ENCODE data around the gene TACR1.
"Not testable (repeated sequence)": the region's sequence is repeated elsewhere in the genome, so short reads cannot be mapped to it uniquely, and the experiment has no call there.

TACR1 gene

DNA sequence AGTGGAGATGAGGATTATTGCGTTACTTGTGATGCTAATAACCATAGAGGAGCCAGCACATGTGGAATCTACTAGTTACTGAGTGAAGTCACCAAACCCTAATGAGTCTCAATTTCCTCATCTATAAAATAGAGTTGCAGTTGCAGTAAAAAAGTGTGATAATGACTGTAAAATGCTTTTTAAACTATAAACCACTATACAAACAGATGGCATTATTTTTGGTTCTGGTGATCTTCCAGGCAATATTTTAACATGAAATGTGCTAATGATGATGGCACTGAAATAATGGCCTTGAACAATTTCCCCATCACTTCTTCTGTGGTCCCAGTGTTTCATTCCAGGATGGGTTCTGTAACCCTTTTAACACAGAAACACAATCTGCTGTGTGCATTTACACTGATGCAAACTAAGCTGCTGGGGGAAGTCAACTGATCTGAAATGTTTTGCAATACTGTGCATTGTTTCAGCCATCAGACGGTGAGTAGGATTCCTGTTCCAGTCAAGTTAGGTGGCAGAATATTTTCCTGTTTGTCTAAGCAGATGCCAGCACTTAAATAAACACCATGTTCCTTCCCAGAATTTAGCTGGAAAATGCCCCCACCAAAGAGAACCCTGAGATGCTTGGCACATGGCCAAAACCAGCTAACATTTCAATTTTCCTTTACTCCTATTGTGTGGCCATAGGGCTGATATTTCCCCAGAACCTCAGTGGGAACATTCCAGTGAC, 52.6 kb downstream of the TACR1 start:
- no peak for DNase-seq (ENCODE audit: low read depth in 2 of 3, low spot score in 2 of 3)

DNA sequence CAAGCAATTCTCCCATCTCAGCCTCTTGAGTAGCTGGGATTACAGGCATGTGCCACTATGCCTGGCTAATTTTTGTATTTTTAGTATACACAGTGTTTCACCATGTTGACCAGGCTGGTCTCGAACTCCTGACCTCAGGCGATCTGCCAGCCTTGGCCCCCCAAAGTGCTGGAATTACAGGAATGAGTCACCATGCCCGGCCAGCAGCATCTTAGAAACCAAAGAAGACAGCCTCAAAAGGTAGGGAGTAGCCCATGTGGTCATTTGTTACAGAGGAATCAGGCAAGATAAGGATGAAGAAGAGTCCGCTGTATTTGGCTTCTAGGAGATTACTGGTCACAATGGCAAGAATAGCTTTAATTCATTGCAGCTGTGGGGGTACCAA, 53.1 kb downstream of the TACR1 start:
- DNase-seq (ENCODE audit: low read depth in 2 of 3, low spot score in 2 of 3): not testable (repeated sequence)

DNA sequence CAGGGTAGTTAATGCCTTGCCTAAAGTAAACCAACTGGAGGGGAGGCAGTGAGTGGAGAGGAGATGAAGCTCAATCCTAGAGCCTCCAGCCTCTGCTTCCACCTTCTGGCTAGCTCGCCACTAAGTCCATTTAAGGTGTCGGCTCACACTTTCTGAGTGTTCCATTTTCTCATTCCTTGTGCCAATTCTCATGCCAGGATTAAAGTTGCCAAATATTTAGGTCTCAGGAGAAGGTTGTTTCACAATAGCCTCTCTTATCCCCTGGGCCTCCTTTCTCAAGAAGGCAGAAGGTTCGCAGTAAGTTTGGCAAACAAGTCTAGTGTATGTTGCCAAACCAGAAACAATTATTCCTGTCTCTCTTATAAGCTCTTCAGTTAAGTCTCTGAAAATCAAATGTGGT, 57.2 kb downstream of the TACR1 start:
- DNase-seq (ENCODE audit: low read depth in 2 of 3, low spot score in 2 of 3): no peak

DNA sequence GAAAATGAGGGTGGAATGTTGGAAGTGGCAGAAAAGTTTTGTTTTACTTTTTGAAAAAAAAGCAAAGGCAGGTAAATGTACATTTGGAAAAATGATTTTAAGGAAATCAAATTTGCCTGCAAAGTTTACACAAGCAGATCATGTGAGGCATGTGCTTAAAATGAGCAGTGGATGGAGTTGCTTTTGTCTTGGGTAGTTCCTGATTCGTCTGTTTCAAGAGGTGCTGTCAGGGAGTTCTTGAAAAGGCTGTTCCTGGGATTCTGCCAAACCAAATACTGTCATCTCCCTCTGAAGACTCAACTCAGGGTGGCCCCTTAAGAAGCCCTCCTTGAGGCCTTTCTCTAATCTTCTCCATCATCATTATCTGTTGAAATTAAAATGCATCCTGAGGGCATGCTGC, 59.0 kb downstream of the TACR1 start:
- DNase-seq (ENCODE audit: low read depth in 2 of 3, low spot score in 2 of 3): no peak

- DNase-seq (ENCODE audit: low read depth in 2 of 3, low spot score in 2 of 3): no peak
These were observed 60.1 kb downstream of the TACR1 start for GRCh38 chr2:75139171-75139570.

DNA sequence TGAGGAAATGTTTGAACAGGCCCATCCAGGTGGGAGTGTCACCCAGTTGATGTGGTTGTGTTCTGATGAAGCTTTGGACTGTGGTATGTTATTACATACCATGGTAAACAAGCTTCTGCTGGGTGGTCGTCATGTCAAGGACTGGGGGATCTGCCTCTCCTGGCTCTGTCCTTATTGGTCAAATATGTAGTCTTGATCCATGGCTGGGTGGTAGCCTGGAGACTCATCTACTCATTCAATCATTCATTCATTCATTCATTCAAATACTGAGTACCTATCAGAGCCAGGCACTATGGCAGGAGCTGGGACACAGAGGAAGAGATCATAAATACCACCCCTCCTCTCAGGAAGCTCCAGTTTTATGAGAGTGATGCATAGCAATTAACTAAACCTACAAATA, 60.8 kb downstream of the TACR1 start:
- DNase-seq (ENCODE audit: low read depth in 2 of 3, low spot score in 2 of 3): no peak

DNA sequence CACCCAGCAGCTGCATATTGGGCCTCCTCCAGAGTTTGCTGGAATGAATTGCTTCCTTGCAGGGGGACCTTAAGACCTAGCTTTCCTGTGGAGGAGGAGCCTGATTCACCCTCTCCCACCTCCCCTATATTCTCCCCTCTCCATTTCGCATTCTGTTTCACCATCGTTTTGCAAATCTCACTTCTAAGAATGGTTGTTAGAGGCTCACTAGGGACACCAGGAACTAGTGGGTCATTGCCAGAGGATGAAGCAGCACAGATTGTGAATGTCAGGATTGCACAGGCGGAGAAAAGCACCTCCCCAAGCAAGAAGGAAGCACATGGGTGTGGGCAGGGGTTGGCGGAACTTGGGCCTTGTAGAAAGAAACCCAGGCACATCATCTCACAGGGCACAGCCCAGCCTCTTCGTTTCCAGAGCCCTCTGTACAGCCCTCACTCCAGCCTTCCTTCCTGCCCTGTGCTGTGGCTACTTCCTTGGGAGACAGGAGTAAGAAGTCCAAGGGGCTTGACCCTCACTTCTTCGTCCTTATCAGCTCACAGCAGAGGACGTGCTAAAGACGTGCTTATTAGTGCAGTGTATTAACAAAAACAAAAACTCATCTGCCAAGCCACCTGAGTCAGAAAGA, 63.4 kb downstream of the TACR1 start:
- no peak for DNase-seq (ENCODE audit: low read depth in 2 of 3, low spot score in 2 of 3)

DNA sequence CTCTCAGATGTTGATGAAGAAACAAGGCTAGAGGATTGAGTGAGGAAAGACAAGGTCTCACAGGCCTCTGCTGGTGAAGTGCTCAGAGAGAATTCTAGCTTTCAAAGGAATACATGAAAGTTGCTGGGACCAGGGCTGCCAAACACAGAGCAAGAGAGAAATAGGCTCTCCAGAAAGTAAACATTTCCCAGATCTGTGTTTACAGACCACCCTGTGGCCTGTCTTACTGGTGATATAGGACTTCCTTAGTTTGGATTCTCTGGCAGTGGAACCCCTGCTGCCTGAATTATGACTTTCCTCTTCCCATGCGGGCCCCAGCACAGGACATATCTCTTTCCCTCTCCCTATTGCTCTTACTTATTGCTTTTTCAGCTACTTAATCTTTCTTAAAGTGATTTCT, 64.5 kb downstream of the TACR1 start:
- no peak for DNase-seq (ENCODE audit: low read depth in 2 of 3, low spot score in 2 of 3)

GRCh38 chr2:75133621-75134570, 65.4 kb downstream of the TACR1 start:
- no peak for DNase-seq (ENCODE audit: low read depth in 2 of 3, low spot score in 2 of 3)

DNA sequence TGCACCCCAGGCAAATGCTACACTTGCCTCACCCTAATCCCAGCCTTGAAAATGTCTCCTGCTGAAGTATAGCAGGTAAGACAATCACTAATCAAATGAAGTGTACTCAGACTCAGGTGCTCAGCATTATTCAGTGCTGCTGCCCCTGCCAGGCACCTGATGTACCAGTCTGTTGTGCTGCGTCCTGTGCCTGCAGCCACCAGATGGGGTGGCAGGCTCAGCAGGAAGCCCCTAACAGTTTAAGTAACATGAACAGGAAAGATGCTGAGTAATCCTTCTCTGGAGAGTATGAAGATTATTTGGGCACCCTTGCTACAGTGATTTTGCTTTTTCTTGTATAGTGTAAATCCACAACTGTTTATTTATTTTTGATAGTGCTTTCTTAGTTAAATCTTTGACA, 69.1 kb downstream of the TACR1 start:
- DNase-seq (ENCODE audit: low read depth in 2 of 3, low spot score in 2 of 3): no peak

GRCh38 chr2:75123876-75124275, 75.4 kb downstream of the TACR1 start:
- no peak for DNase-seq (ENCODE audit: low read depth in 2 of 3, low spot score in 2 of 3)

DNA sequence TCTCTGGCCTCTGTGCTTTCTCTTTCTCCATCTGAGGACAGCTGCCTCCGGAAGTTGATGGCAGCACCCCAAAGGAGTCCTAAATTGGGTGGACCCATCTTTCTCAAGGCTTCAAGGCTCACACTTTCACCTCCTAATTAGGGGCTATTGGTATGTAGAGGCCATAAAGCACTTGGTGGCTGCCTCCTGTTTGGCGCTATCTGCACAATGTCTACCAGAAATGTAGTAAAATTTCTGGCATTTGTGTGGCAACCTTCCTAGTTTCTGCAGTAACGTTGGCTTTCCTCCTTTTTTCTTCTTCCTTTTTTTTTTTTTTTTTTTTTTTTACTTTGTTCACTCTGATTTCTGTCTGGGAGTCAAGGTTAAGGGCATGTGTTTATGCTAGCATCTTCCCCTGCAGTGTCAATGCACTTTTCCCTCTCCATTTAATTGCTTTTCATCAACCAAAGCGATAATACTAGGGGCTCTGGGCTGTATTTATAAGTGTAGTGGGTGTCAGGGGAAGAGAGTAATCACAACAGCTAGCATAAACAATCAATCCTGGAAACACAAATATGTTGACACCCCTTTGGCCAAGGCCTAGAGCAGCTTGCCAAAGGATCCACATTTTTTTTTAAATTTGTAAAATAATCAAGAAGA, 86.0 kb downstream of the TACR1 start:
- no peak for DNase-seq (ENCODE audit: low read depth in 2 of 3, low spot score in 2 of 3)

GRCh38 chr2:75108937-75109482, 90.3 kb downstream of the TACR1 start:
- DNase-seq (ENCODE audit: low read depth in 2 of 3, low spot score in 2 of 3): no peak

DNA sequence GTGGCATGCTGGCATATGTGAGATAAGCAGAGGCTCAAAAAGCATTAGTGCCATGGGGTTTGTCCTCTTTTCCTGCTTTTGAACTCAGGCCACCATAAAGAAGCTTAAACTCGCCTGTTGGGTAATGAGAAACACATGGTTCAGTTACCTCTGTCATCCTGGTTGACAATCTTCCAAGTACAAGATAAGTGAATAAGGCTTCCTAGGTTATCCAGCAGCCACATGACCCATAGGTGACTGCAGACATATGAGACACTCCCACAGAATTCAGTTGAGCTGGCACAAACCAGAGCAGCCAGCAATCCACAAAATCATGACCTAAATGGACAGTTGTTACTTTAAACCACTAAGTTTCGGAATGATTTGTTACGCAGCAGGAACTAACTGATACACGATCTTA, 97.3 kb downstream of the TACR1 start:
- no peak for DNase-seq (ENCODE audit: low read depth in 2 of 3, low spot score in 2 of 3)

DNA sequence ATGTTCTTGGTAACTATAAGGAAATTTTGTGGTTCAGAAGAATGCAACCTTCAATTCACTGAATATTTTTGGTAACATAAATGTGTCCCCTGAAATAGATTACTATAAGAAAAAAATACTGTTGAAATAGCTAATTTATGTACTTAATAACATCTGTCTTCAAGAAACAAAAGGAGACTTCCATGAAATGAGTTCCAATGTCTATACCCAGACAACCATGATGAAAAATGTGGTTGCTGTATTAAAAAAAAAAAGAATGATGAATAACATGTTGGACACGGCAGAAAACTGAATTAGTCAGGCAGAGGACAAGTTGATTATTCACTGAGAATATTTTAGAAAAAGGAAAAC, 98.5 kb downstream of the TACR1 start:
- no peak for DNase-seq (ENCODE audit: low read depth in 2 of 3, low spot score in 2 of 3)

DNA sequence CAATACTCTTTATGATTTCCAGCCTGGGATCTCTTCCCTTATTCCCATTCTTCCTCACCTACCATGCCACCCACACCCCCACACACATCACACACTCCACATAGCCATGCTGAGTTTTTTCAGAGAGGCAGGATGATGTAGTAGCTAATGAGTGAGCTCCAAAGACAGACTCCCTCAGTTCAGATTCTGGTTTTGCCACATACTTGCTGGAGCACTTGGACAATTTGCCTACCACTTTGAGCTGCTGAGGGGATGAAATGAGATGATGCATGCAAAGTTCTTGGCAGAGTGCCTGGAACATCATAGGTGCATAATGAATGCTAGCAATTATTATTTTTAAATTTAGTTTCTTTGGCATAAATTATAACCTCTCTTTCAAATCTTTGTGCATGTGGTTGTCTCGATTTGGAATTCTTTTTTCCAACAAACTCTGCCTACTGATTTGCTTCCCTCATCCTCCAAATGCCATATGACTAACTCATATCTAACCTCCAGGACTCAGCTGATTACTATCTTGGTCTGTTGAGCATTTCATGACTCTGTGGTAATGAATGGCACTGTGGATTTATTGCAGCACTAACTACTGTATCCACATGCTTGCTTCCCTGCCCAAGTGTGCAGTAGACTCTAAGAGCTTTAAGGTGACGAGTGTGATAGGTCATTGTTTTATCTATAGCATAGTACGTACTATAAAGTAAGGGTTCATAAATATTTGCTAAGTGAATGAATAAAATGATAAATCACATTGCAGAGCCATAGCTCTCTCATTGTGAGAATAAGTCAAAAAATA, 99.1 kb downstream of the TACR1 start:
- no peak for DNase-seq (ENCODE audit: low read depth in 2 of 3, low spot score in 2 of 3)

DNA sequence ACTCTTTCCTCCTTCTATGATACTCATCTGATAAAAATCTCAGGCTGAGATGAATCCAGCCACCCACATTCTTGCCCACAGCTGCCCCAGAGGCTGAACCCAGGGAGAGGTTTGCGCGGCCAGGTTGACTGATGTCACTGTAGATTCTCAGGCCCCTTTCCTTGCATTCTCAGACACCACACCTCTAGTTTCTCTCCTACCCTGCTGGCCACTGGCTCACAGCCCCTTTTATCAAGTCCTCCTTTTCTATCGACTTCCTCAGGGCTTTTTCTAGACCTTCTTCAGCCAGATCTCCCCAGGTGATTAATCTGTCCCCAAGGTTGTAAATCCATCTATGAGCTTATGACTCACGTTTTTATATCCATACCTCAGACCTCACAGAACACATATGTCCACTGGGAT, 99.8 kb downstream of the TACR1 start:
- DNase-seq (ENCODE audit: low read depth in 2 of 3, low spot score in 2 of 3): no peak

DNA sequence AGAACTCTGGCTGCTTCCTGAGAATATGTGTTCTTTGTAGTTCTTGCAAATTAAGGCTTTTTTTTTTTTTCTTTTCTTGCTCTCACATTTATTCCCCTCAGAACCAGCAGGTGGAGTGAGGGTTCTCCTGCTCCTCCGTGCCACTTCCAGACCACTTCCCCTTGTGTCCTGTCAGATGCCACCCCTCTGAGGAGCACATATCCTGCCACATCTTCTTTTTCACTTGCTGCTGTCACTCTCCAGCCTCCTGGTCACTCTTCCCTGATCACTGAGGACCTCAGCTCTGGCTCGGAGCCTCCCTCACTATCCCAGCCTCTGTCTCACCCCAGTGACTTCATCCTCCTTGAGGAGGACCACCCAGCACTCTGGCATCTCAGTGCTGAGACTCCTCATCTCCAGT, 100.5 kb downstream of the TACR1 start:
- no peak for DNase-seq (ENCODE audit: low read depth in 2 of 3, low spot score in 2 of 3)

GRCh38 chr2:75097831-75098230, 101.5 kb downstream of the TACR1 start:
- DNase-seq (ENCODE audit: low read depth in 2 of 3, low spot score in 2 of 3): no peak

- no peak for DNase-seq (ENCODE audit: low read depth in 2 of 3, low spot score in 2 of 3)
These were observed 104.9 kb downstream of the TACR1 start for GRCh38 chr2:75094405-75094804.

Data from activated CD8-positive, alpha-beta memory T cell treated with anti-CD3 and anti-CD28 coated beads for 48 hours (primary cell).